Fibroblast of skin of scalp (primary cell): ENCODE results near the gene RNF181.
"Not testable (repeated sequence)": the region's sequence is repeated elsewhere in the genome, so short reads cannot be mapped to it uniquely, and the experiment has no call there.

ENCODE experiments used
- DNase-seq: peaks from one replicate; pipeline ENCODE4 v3.0.0-alpha.2; 2013

Gene RNF181

DNA sequence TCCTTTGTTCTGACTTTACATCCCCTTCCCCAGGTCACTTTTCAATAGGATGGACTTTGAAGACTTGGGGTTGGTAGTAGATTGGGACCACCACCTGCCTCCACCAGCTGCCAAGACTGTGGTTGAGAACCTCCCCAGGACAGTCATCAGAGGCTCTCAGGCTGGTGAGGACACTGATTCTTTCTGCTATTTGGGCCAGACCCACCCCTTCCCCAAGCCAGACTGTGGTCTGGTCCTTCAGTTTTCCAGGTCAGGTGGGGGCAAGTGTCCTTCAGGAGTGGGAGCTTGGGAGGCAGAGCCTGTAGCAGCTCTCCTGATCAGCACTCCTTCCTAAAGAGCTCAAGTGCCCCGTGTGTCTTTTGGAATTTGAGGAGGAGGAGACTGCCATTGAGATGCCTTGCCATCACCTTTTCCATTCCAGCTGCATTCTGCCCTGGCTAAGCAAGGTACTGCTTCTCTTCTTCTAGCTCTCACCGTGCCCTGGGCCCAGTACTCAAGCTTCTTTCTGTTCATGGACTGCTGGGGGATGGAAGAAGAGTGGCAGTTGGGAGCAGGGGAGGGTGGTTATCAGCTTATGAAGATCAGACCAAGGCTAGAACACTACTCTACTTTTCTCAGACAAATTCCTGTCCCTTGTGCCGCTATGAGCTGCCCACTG, 1.1 kb downstream of the RNF181 start:
- no peak for DNase-seq

DNA sequence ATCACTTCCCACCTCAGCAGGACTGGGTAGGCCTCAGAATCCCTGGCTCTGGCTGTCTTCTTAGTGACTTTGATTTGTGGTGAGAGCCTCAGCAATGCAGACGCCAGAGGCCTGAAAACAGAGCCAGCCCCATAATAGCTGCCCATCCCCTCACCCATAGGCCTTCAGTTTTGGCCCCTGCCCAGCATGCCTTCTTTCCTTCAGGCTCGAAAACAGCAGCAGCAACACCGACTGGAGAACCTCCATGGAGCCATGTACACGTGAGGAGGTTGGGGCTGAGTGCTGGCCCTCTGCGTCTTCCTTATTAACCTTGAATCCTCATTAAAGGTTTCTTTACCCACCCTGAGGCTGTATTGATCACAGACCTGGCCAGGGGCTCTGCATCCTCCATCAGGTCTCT, 1.7 kb downstream of the RNF181 start:
- no peak for DNase-seq

DNA sequence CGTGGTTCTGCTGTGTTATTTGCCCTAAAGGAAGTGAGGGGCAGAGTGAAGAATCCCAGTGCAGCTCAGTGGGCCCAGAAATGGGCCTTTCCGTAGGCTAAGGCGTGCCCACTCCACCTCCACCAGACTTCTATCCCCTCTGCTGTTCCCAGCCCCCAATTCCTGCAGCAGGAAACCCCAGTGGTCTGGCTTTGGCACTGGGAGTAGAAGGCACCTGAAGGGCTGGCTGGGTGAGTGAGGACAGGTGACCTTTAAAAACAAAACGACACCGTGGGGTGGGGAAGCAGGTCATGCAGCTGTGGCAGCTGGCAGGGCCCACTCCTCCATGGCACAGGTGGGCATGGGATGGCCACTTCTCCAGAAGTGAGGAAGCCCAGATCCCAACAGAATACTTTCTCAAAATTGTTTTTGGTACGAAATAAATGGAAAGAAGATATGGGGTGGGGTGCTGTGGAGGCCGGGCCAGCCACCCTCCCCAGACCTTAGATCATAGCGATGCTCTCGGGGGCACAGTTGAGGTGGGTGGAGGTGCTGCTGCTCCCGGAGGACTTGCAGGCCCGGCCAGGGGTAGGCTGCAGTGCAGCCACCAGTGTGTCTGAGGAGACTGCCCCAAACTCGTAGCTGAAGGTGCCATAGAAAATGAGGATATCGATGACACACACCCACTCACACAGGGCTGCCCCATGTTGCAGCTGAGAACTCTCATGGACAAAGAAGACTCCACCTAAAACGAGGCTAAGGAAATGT, 3.2 kb downstream of the RNF181 start:
- no peak for DNase-seq

- DNase-seq = no peak
Observed at GRCh38 chr2:85599468-85600234, 4.1 kb downstream of the RNF181 start.

DNA sequence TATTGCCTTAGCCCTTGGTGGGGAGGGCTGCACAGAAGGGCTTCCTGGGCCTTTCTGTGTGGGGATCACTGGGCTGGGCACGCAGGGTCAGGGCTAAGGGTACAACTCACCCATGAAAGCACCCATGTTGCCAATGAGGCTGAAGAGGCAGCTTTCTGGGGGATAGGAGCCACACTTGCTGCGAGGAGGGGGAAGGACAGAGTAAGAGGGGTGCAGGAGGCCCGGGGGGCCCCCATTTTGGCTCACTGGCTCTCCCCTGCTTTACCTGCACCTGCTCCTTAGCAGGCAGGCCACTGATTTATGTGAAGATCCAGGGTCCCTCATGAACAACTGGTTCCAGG, 4.7 kb downstream of the RNF181 start:
- no peak for DNase-seq

- DNase-seq = no peak
Observed at GRCh38 chr2:85600951-85601770, 5.6 kb downstream of the RNF181 start.

DNA sequence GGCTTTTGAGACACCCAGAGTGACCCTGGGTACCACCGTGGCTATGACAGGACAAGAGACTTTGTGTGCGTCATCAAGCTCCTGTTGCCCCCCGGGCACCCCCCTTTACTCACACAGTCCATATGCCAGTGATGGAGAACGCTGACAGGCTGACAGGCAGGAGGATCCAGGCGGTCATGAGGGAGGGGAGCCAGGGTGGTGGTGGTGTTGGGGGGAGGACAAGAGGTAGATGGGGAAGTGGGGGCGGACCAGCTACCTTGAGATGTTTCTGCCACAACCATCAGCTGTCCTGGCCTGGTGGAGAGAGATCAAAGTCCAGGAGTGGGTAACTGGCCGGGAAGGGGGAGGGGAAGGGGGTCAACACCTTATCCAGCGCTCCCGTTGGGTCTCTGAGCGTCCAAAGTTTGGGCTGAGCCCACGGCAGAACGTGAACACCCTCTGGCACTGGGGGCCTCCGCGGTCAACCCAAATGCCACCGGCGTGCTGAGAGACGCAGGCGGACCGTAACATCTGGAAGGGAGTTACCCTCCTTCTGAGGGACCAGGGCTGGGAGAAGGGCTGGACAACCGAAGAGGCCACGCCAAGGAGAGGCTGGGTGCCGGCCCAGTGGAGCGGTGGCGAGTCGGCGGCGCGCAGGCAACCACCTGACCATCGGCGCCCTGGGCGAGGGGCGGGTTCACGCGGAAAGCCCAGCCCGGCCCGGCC, 6.4 kb downstream of the RNF181 start:
- DNase-seq = no peak

DNA sequence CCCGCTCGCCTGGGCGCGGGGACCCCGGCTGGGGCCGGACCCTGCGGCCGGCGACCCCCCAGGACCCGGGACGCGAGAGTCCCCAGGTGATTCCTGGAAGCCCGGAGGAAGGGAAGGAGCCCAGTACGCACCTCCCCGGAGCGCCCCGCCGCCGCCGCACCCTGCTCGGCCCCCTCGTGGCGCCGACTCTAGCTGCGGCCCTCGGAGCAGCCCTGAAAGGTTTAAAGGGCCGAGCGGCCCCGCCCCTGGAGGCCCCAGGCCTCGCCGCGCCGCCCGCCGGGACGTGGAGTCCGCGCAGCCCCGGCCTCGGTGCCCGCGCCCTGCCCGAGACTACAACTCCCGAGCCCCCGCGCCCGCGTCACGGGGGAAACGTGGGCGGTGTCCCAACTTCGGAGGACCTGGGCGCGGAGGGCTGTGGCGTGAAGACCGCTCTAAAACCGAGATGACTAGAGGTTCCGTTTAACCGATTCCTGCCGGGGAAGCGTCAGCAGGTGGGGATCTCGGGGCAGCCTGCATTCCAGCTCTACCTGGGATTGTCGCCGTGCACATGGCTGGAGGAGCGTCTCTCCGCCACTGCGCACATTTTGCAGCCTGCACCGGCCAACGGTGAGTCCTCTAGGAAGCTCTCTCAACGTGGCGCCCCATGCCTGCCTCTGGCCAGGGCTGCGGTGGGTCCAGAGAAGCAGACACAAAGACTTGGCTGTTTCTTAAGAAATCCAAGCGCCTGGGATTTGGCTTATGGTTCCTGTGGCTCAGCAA, 7.1 kb downstream of the RNF181 start, which contains the start of gene TMEM150A:
TMEM150A (minus strand) TSS at position 223 of the 759 bp plus-strand sequence. CDS start 750 bp downstream, outside the sequence.
- peak; percentile 91 for DNase-seq

- not testable (repeated sequence) for DNase-seq
Observed at GRCh38 chr2:85604133-85604444, 8.5 kb downstream of the RNF181 start.

DNA sequence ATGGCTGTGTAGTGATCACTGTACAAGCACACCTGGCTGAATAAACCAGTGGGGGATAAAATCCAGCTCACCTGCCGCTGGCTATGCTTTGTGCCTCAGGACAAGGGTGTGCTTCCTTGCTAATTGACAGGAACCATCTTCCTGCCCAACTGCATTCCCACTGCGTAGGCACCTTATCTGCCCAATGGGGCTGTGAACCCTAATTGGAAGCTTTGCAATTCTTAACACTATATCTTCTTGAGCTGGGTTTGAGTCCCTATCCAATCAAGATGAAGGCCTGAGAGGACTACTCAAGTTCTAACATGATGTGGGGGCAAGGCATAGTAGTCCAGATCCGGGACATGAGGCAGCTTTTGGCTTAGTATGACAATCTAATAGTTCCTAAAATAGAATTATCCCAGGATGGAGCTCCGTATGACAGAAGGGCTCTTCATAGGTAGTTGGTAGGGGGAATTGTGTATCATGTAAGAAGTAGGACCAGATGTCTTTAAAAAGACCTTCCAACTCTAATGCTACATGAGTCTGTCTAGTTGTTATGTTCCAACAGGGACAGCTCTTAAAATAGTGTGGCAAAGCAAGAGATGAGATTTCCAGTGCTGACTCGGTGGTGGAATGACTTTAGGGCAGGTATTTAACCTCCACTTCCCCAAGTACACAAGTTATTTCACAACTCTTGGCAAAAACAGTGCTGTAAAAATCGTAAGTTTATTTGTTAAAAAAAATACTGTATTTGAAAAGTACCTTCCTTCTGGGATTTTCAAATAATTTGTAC, 9.2 kb downstream of the RNF181 start:
- no peak for DNase-seq

GRCh38 chr2:85605406-85606115, 10.0 kb downstream of the RNF181 start:
- DNase-seq = peak; percentile 95

GRCh38 chr2:85606116-85606455, 10.5 kb downstream of the RNF181 start:
- no peak for DNase-seq

DNA sequence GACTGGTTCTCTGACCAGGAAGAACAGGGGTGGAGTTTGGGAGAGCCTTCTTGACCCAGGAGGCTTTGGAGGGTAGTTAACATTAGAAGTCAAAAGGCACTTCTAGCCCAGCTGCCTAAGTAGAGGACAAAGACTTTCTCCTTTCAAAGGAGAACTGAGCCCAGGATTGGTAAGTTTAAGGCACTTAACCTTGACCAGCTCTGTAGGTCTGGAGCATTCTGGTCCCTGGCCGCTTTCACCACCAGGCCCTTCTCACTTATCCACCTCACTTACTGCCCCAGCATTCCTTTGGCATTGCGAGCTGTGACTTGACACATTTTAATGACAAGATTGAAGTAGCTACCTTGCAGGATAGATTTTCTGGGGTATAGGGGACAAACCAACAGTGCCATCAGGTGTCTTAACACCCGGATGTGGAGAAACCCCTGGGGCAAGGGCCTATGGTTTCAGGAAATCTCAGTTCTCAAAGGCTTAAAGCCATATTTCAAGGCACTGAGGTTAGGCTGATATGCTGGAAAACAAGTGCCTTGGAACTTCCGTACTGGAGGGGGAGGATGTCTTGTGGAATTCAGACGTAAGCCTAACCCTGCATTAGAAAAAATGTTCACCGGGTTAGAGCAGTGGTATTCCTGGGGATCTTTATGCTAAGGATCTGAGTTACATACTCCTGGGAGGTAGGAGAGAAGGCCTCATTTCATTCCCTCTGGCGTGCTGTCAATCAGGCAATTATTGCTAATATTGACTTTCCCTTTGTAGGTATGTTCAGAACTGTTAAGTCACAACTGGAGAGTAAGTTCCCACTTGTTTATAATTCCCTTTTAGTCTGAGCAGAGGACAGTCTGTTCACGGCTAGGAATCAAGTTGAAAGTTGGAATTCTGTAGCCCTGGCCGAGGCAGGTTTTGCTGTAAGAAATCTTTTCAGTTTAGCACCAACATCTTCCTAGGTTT, 12.0 kb downstream of the RNF181 start:
- DNase-seq = no peak

DNA sequence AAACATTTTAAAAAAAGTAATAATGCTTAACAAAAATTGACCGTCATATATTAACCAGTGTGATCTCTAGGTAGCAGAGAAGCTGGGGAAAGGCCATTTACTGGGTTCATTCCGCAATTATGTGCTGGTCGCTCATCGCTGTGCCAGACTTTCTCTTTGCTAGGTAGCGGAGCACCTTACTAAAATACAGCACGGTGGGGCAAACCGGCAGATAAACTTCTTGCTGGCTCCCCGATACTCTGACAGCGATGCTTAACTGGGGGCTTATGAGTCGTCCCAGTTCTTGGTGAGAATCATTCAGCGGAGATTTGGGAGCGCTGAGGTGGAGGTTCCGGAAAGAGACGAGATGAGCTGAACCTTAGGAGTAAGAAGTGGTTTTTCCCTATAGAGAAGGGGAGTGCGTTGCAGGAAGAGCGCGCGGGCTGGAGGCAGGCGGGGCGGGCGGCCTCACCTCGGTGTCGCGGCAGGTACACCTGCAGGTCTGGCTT, 15.7 kb downstream of the RNF181 start:
- no peak for DNase-seq

- DNase-seq = peak; percentile 89
Observed at GRCh38 chr2:85611705-85612587, 16.4 kb downstream of the RNF181 start, which contains the start of gene C2orf68. C2orf68 (minus strand) TSS chr2:85612066; CDS start chr2:85611984, 82 bp downstream.

- DNase-seq = no peak
Observed at GRCh38 chr2:85613717-85614515, 18.4 kb downstream of the RNF181 start.

GRCh38 chr2:85614757-85615156, 19.2 kb downstream of the RNF181 start:
- DNase-seq = not testable (repeated sequence)
